Activated naive CD4-positive, alpha-beta T cell treated with anti-CD3 and anti-CD28 coated beads for 36 hours (primary cell): ENCODE data around the gene PLXNA4. TPM values are rescaled to one million over a fixed set of nuclear protein-coding genes. Genes with fewer than 3 reads are reported as not detected.

Experiments used
- CTCF ChIA-PET: fragments of 350-600 bp; sonication (Branson Sonifier 250); formaldehyde crosslinking; loops from one replicate; lab custom pipeline; 2021; ENCODE audit warnings: antibody characterized with exemption; lab: Charles Lee
- DNase-seq: peaks from one replicate; pipeline ENCODE4 v3.0.0-alpha.2; 2020
- H3K27ac Mint-ChIP-seq: one replicate; pipeline ENCODE4 v1.8.0; 2021; ENCODE audit warnings: mild to moderate bottlenecking, mixed read lengths
- H3K27me3 Mint-ChIP-seq: one replicate; pipeline ENCODE4 v1.8.0; 2021; ENCODE audit warnings: low read depth, mixed read lengths
- H3K36me3 Mint-ChIP-seq: one replicate; pipeline ENCODE4 v1.8.0; 2021; ENCODE audit warnings: low read depth, mixed read lengths
- H3K4me1 Mint-ChIP-seq: one replicate; pipeline ENCODE4 v1.8.0; 2021; ENCODE audit warnings: low read depth, mixed read lengths
- H3K4me3 Mint-ChIP-seq: one replicate; pipeline ENCODE4 v1.8.0; 2021; ENCODE audit warnings: mild to moderate bottlenecking, moderate library complexity, mixed read lengths
- H3K9me3 Mint-ChIP-seq: one replicate; pipeline ENCODE4 v1.8.0; 2021; ENCODE audit warnings: mixed read lengths
- intact Hi-C: fragments of 100-400 bp; cut with micrococcal nuclease; formaldehyde crosslinking; loops from one replicate; pipeline ENCODE4 v1.15.1; 2023
- total RNA-seq, 2 experiments: library from RNA; stranded (reverse); gene quantifications; one replicate each; pipeline ENCODE4 v1.2.3, GENCODE V29; 2021

Gene PLXNA4
- total RNA-seq, 2 experiments from 2014 or later, result 0.02 to 0.05 TPM

DNA sequence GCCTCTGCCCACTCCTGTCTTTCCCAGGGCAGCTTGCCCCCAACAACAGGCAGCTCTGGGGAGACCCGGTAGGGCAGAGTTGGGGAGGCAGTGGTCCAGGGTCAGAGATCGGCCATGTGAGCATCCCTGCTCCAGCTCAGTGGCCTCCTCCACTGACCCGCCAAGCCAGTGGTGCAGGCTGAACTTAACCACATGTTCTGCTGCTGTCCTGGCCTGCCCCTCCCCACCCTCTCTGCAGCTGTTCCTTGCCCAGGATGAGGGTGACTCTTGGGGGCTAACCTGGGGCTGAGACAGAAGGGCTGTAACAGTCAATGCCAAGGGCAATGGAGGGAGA lies 349.3 kb downstream of the PLXNA4 start:
- H3K4me3 Mint-ChIP-seq, result no peak overlapping the region
- no peaks in the 10 kb centered on the region for H3K4me1 Mint-ChIP-seq
- no peak for DNase-seq
- intact Hi-C loops, result no loop called here
- H3K27ac Mint-ChIP-seq, result no peak overlapping the region
- CTCF ChIA-PET, result no interaction called here
- no peaks in the 10 kb centered on the region for H3K36me3 Mint-ChIP-seq
- H3K9me3 Mint-ChIP-seq, result no peaks in the 10 kb centered on the region
- peaks cover 8% of the 10 kb centered on the region for H3K27me3 Mint-ChIP-seq

DNA sequence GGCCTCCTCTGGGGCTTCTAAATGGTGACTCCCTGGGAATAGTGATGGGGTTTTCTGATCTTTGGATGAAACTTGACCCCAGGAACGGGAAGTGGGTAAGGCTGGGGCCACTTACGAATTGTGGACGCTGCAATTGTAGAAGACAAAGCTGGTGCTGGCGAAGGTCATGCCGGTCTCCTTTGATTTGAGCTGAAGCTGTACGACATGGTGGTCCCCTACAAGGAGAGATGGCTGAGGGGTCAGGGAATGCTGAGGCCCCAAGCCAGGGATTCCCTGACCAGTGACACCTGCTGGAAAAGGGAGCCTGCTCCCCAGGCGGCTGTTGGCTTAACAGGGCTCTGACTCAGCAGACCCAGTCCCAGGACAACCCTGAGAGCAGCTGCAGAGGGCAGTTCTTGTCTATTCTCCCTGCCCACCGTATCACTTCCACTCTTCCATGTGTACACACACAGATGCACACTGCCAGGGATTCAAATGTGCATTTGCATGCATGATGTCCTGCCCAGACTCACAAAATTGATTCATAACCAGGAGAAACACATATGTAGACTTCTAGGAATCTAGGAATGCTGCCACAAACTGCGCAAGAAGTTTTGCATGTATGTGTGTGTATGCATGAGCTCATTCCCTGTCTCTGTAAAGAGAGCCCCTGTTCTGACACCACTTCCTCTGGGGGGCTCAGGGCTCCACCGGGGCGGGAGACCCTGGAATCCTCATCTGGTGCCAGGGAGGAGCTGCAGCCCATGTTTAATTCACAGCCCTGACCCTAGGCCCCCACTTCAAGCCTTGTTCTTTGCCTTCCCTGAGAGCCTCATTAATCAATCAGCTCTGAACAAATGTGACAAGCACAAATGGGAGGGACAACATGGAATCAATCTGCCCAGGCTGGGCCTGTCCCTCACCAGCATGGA lies 350.0 kb downstream of the PLXNA4 start:
- no peaks in the 10 kb centered on the region for H3K9me3 Mint-ChIP-seq
- CTCF ChIA-PET, result no interaction called here
- H3K27me3 Mint-ChIP-seq, result peaks cover 8% of the 10 kb centered on the region
- intact Hi-C loops, result no loop called here
- H3K36me3 Mint-ChIP-seq, result no peaks in the 10 kb centered on the region
- no peaks in the 10 kb centered on the region for H3K4me1 Mint-ChIP-seq
- no peak overlapping the region for H3K4me3 Mint-ChIP-seq
- H3K27ac Mint-ChIP-seq, result no peak overlapping the region
- DNase-seq, result no peak

DNA sequence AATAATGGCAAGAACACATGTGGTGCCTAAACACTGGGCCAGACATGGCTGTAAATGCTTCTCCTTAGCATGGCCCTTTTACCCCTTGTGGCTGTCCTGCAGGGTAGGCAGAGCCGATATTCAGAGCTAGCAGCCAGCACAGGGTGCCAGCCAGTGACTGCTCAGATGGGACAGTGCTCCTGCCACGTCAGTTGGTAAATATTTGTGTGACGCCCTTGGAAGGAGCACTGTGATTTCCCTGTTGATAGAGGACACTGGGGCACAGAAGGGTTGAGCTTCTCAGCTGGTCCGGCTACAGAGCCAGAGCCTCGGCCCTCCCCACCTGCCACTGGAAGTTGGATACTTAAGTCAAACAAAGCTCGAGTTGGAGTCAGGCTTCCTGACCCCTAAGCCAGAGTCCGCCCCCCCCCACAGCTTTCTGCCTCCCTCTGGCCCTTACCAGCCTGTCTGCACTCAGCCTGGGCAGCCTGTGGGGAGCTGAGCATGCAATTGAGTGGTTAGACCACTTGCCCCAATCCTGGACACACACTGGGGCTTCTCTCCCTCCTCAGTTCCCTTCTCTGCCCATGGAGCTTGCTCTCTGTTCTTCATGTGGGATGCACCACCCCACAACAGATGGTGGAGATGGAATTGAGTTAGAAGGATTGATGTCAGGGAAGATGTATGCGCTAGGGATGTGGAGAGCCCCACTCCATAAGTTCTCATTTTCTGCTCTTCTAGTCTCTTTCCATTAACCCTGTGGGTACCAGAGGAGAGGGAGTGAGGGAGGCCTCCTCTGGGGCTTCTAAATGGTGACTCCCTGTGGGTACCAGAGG lies 350.8 kb downstream of the PLXNA4 start:
- H3K27me3 Mint-ChIP-seq, result peaks cover 8% of the 10 kb centered on the region
- no peak overlapping the region for H3K4me3 Mint-ChIP-seq
- DNase-seq, result no peak
- H3K9me3 Mint-ChIP-seq, result no peaks in the 10 kb centered on the region
- CTCF ChIA-PET, result no interaction called here
- H3K4me1 Mint-ChIP-seq, result no peaks in the 10 kb centered on the region
- intact Hi-C loops, result no loop called here
- H3K27ac Mint-ChIP-seq, result no peak overlapping the region
- H3K36me3 Mint-ChIP-seq, result no peaks in the 10 kb centered on the region

DNA sequence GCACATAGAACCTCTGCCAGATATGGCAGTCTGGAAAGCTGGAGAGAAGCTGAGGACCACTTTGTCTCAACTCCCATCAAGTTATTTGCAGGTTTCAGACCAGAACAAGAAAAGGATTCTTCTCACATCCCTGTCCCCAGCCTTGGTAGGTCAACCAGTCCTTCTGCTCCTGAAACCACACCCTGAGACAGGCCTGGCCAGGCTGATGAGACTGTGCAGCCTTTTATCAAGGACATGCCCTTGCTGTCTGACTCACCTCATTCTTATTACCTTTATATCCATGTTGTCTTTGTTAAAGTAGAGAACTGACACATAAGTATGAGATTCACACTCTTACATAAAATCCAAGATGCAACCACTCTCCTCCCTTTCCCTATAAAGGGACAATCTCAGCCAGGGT lies 354.9 kb downstream of the PLXNA4 start:
- Mint-ChIP-seq H3K27me3 (peaks cover 8% of the 10 kb centered on the region), H3K4me1 (no peaks in the 10 kb centered on the region), H3K36me3 (no peaks in the 10 kb centered on the region), H3K27ac (no peak overlapping the region), H3K4me3 (no peak overlapping the region), H3K9me3 (no peaks in the 10 kb centered on the region)
- intact Hi-C loops, result no loop called here
- DNase-seq, result no peak
- CTCF ChIA-PET, result interaction anchor here (0.7 to 1.1 kb wide), 2 partner anchors 26 to 277 kb away, joined by 3 to 5 read pairs; no protein-coding TSS in a partner anchor

DNA sequence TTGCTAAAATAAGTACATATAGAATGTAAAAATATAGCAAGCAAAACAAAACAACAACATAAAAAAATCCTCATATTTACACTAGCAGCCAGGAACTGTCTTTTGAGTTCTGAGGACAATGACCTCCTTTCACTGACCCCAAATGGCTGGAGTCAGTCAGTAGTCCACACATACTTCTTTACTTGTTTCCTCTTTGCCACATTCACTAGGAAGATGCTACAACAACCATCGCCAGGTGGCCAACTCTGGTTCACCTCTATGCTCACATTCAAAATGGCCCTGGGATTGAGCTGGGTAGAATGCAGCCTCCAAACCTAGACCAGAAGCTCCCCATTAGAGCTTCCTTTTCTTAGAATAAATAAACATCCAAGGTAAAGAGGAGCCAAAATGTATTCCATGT lies 356.2 kb downstream of the PLXNA4 start:
- Mint-ChIP-seq H3K36me3 (no peaks in the 10 kb centered on the region), H3K9me3 (no peaks in the 10 kb centered on the region), H3K27me3 (peaks cover 5% of the 10 kb centered on the region), H3K4me1 (no peaks in the 10 kb centered on the region), H3K4me3 (no peak overlapping the region), H3K27ac (no peak overlapping the region)
- CTCF ChIA-PET, result no interaction called here
- intact Hi-C loops, result no loop called here
- DNase-seq, result no peak

DNA sequence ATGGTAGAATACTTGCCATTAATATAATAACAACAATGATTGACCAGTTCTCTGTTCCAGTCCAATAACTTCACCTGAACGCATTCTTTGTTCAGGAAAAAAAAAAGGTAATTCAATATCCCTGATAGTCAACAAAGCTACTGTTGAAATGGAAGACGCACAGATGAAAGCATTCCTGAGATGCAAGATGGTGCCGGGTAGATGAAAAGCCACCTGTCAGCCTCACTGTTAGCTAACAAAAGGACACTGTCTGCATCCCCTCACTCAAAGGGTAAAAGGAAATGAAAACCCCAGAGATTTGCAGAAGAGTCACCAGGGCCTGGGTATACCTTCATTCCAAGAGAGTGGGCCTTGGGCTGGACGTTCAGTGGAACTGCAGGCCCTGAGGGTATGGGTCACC lies 357.4 kb downstream of the PLXNA4 start:
- Mint-ChIP-seq H3K4me3 (no peak overlapping the region), H3K9me3 (no peaks in the 10 kb centered on the region), H3K27me3 (peaks cover 1% of the 10 kb centered on the region), H3K36me3 (no peaks in the 10 kb centered on the region), H3K4me1 (no peaks in the 10 kb centered on the region), H3K27ac (no peak overlapping the region)
- intact Hi-C loops, result no loop called here
- CTCF ChIA-PET, result no interaction called here
- DNase-seq, result no peak

DNA sequence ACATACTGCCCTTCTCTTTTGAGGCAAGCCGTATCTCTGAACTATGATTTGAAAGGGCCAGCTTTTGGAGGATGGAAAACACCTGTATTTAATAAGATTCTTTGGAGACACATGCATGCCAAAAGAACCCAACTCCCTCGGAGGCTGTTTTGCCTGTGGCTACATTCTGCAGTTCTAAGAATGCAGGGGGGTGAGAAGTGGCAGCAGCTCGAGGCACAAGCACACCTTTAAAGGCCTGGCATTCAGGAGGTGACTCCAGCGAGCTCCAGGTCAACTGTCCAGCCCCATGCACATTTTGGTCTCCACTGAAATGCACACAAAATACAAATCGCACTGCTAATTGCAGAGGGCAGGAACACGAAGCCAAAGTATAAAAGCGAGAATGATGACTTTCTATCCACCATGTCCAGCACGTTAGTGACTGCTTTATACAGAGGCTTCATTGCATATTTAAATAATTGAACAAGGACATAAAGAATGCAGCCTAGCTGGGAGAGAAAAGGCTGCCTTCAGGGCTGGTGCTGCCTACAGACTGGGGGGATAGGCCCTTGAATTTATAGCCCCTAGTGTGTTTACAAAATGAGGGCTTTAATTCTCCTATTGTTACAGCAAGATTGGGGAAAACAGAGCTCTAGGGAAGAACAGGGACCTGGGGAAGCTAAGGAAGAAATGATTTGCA lies 359.3 kb downstream of the PLXNA4 start:
- intact Hi-C loops, result no loop called here
- H3K27ac Mint-ChIP-seq, result no peak overlapping the region
- H3K27me3 Mint-ChIP-seq, result no peaks in the 10 kb centered on the region
- no peaks in the 10 kb centered on the region for H3K4me1 Mint-ChIP-seq
- H3K9me3 Mint-ChIP-seq, result no peaks in the 10 kb centered on the region
- no peak overlapping the region for H3K4me3 Mint-ChIP-seq
- no peak for DNase-seq
- no peaks in the 10 kb centered on the region for H3K36me3 Mint-ChIP-seq
- CTCF ChIA-PET, result no interaction called here

DNA sequence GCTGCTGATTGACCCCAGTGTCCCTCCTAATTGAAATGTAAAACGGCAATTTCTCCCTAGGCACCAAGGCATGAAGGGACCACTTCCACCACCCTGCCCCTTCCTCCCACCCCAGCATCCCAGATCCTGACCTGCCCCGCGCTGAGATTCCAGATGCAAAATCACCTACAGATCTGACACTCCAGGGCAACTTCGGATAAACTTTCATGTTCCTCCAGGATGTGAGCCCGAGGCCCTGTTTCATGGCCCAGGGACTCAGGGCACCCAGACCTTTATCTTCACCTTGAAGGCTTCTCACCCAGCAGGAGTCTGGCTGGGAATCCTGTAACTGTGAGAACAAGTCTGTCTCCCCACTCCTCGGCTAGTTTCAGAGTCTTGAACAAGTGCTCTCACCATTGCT lies 361.8 kb downstream of the PLXNA4 start:
- no peaks in the 10 kb centered on the region for H3K27me3 Mint-ChIP-seq
- H3K4me1 Mint-ChIP-seq, result no peaks in the 10 kb centered on the region
- H3K9me3 Mint-ChIP-seq, result no peaks in the 10 kb centered on the region
- intact Hi-C loops, result no loop called here
- CTCF ChIA-PET, result no interaction called here
- DNase-seq, result no peak
- H3K27ac Mint-ChIP-seq, result no peak overlapping the region
- H3K4me3 Mint-ChIP-seq, result no peak overlapping the region
- H3K36me3 Mint-ChIP-seq, result no peaks in the 10 kb centered on the region

DNA sequence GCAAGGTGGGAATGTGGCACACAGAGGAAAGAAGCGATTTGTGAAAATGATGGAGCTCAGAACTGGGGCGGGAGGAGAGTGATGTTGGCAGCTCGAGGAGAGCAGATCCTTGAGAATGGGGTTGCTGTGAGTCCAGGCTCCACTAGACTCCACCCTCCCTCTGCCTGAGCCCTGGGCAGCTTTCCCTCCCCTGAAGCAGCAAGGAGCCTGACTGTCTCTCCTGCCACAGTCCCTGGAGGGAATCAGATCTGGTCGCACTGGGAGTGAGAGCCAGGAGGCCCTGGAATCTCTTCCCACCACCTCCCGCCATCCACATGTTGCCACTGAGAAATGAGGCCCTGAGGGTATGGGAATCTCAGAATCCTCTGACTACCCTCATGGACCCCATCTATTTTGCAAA lies 362.7 kb downstream of the PLXNA4 start:
- CTCF ChIA-PET, result no interaction called here
- H3K27ac Mint-ChIP-seq, result no peak overlapping the region
- no peaks in the 10 kb centered on the region for H3K9me3 Mint-ChIP-seq
- H3K4me3 Mint-ChIP-seq, result no peak overlapping the region
- H3K36me3 Mint-ChIP-seq, result no peaks in the 10 kb centered on the region
- intact Hi-C loops, result no loop called here
- H3K27me3 Mint-ChIP-seq, result no peaks in the 10 kb centered on the region
- H3K4me1 Mint-ChIP-seq, result no peaks in the 10 kb centered on the region
- no peak for DNase-seq

DNA sequence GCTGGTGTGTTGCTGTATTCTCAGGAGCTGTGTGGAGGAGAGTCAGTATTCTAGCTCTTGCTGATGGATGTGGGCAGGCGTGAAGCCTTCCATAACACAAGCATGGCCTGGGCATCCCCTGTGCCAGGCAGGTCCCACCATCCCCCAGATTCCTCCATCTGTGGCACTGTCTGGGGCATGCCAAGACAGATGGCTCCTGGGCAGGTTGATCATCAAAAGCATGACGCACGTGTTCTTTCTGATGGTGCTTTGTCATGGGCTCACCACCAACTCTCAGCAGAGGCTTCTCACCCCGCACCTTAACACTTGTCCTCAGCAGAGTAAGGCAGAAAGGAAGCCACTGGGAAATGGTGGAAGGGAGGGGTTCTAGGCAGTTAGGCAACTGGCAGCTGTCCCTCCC lies 364.3 kb downstream of the PLXNA4 start:
- no peak overlapping the region for H3K27ac Mint-ChIP-seq

DNA sequence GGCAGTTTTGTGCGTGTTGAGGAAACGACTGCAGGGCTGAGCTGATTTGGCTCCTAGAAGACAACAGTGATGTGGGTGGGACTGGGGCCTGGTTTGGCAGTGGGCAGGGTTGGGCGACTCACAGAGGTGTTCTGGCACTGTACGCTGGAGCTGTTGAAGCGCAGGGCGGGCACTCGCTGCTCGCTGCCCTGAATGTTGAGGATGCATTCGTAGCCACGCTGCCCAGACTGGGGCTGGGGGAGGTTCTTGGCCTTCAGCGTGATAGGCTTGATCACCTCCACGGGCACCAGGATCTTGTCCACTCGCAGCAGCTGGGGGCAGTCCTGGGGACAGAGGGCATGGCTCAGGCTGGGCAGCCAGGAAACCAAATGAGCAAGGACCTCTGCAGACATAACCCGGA lies 365.4 kb downstream of the PLXNA4 start:
- DNase-seq, result no peak
- no peaks in the 10 kb centered on the region for H3K4me1 Mint-ChIP-seq
- intact Hi-C loops, result no loop called here
- no peak overlapping the region for H3K4me3 Mint-ChIP-seq
- no peak overlapping the region for H3K27ac Mint-ChIP-seq
- CTCF ChIA-PET, result no interaction called here
- H3K27me3 Mint-ChIP-seq, result peaks cover 6% of the 10 kb centered on the region
- no peaks in the 10 kb centered on the region for H3K36me3 Mint-ChIP-seq
- no peaks in the 10 kb centered on the region for H3K9me3 Mint-ChIP-seq

More for the DNA sequence above, 364.3 kb downstream of the PLXNA4 start:
- CTCF ChIA-PET, result no interaction called here
- no peaks in the 10 kb centered on the region for H3K9me3 Mint-ChIP-seq
- intact Hi-C loops, result no loop called here
- no peak for DNase-seq
- peaks cover 6% of the 10 kb centered on the region for H3K27me3 Mint-ChIP-seq
- no peaks in the 10 kb centered on the region for H3K36me3 Mint-ChIP-seq
- no peak overlapping the region for H3K4me3 Mint-ChIP-seq
- H3K4me1 Mint-ChIP-seq, result no peaks in the 10 kb centered on the region

DNA sequence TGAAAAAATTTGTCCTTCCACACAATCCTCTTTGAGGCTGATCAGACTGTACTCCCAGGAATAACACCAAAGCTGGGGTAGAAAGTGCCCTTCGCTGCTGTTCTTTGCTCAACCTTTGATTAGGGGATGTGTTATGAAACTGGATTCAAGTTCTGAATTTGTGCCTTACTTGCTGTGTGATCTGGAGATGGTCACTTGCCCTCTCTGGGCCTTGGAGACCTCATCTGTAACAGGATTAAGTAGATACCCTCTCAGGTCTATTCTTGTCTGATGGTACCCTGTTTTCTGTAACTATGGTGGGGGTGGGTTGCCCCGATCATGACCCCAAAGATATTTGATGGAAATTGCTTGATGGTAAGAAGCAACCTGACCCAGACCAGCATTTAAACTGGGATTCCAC lies 368.5 kb downstream of the PLXNA4 start:
- H3K4me3 Mint-ChIP-seq, result no peak overlapping the region
- H3K27ac Mint-ChIP-seq, result no peak overlapping the region
- H3K9me3 Mint-ChIP-seq, result no peaks in the 10 kb centered on the region
- no peaks in the 10 kb centered on the region for H3K36me3 Mint-ChIP-seq
- peaks cover 6% of the 10 kb centered on the region for H3K27me3 Mint-ChIP-seq
- DNase-seq, result no peak
- intact Hi-C loops, result no loop called here
- CTCF ChIA-PET, result no interaction called here
- no peaks in the 10 kb centered on the region for H3K4me1 Mint-ChIP-seq
